SHP77 treated with DMSO at 0.1 percent for 48 hours (cell line): ENCODE measurements around the gene KCNC1.

Experiments used
- DNase-seq: peaks from one replicate; lab custom pipeline; 2025; lab: John Stamatoyannopoulos, UW

Gene KCNC1

GRCh38 chr11:17774232-17775034 lies 39.9 kb downstream of the KCNC1 start:
- no peak for DNase-seq

- no peak for DNase-seq
Observed at GRCh38 chr11:17775035-17775348, 40.4 kb downstream of the KCNC1 start.

- DNase-seq = no peak
Observed at GRCh38 chr11:17775507-17776211, 41.1 kb downstream of the KCNC1 start.

- no peak for DNase-seq
Observed at GRCh38 chr11:17776212-17776875, 41.8 kb downstream of the KCNC1 start.

GRCh38 chr11:17777086-17777737 lies 42.6 kb downstream of the KCNC1 start:
- no peak for DNase-seq

GRCh38 chr11:17777738-17778091 lies 43.1 kb downstream of the KCNC1 start:
- no peak for DNase-seq

GRCh38 chr11:17778352-17778751 lies 43.8 kb downstream of the KCNC1 start:
- no peak for DNase-seq

- DNase-seq = no peak
Observed at GRCh38 chr11:17778956-17779860, 44.6 kb downstream of the KCNC1 start.

GRCh38 chr11:17779861-17780594 lies 45.4 kb downstream of the KCNC1 start:
- DNase-seq = no peak

- DNase-seq = no peak
Observed at GRCh38 chr11:17780668-17781067, 46.1 kb downstream of the KCNC1 start.

GRCh38 chr11:17781221-17781620 lies 46.6 kb downstream of the KCNC1 start:
- no peak for DNase-seq

- DNase-seq = no peak
Observed at GRCh38 chr11:17781626-17782025, 47.0 kb downstream of the KCNC1 start.

- DNase-seq = no peak
Observed at GRCh38 chr11:17782145-17782544, 47.6 kb downstream of the KCNC1 start.

GRCh38 chr11:17782603-17783337 lies 48.2 kb downstream of the KCNC1 start:
- no peak for DNase-seq

- DNase-seq = no peak
Observed at GRCh38 chr11:17783878-17784277, 49.3 kb downstream of the KCNC1 start.

- no peak for DNase-seq
Observed at GRCh38 chr11:17786824-17787525, 52.4 kb downstream of the KCNC1 start.

GRCh38 chr11:17788084-17788483 lies 53.5 kb downstream of the KCNC1 start:
- no peak for DNase-seq

- DNase-seq = no peak
Observed at GRCh38 chr11:17790453-17790852, 55.9 kb downstream of the KCNC1 start.

- no peak for DNase-seq
Observed at GRCh38 chr11:17791144-17791543, 56.6 kb downstream of the KCNC1 start.

GRCh38 chr11:17792161-17792560 lies 57.6 kb downstream of the KCNC1 start:
- no peak for DNase-seq
